ENCODE results near the gene SLC9A9.

DNA sequence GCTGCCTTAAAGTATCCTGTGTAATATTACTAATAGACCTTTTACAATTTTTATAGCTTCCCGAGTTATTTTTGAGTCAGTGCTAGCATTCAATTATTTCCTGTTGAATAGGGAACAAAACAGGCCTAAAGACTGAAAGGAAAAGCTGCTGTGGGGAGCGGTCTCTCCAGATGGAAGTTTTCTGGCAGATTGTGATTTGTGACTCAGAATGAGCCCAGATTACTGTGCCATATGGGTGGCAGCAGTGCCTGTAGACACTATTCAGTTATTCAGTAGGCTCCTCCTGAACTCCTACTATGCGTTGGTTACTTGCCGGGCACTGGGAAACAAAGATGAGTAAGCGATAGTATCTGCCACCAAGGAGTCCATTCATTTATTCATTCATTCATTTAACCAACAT lies 516.9 kb downstream of the SLC9A9 start:
- TF ChIP-seq CTCF (IDR thresholded peaks at IDR 0.05; ENCODE audit: insufficient read depth, low read length) (no peak), POLR2AphosphoS5 (IDR thresholded peaks at IDR 0.05; ENCODE audit: low read depth) (no peak), REST (IDR thresholded peaks at IDR 0.05; ENCODE audit: insufficient replicate concordance, low read depth) (no peak)

All from HL-60 (cell line).